GM12891 (cell line): ENCODE data around the gene FSHR.

Experiments used
- POLR2A ChIP-seq: IDR thresholded peaks from 2 replicates; pipeline ENCODE4 v1.6.1; 2011; ENCODE audit warnings: low read depth, low read length, control low read depth
- POLR2AphosphoS5 ChIP-seq: IDR thresholded peaks from 2 replicates; pipeline ENCODE4 v1.6.1; 2011; ENCODE audit warnings: low read depth, low read length, control low read depth
- POU2F2 ChIP-seq: IDR thresholded peaks from 2 replicates; pipeline ENCODE4 v1.6.1; 2011; ENCODE audit warnings: low read depth, mild to moderate bottlenecking, control low read depth, low read length, moderate library complexity
- TAF1 ChIP-seq: IDR thresholded peaks from 2 replicates; pipeline ENCODE4 v1.6.1; 2011; ENCODE audit warnings: low read depth, low read length, control low read depth

GRCh38 chr2:49003201-49003600 is 151.1 kb downstream of the FSHR start:
- TF ChIP-seq POLR2A, result no peak
- TF ChIP-seq TAF1, result no peak
- no peak for TF ChIP-seq POLR2AphosphoS5
- TF ChIP-seq POU2F2, result no peak
